ENCODE results near the gene CYP3A4. TPM values are rescaled to one million over a fixed set of nuclear protein-coding genes. Genes with fewer than 3 reads are reported as not detected.

Gene CYP3A4
- total and polyA plus RNA-seq, 2 of the 13 experiments (the other 11 are each of a cell fraction or from before 2014, with no cell fraction given): 0.11 to 0.24 TPM

GRCh38 chr7:99794585-99795502 is 10.9 kb upstream of the CYP3A4 start (continued):
- 0 out of 2 replicates have a peak, but pooled peaks have one; percentile 43 for TF ChIP-seq GFI1 (CRISPR knock-in tag; IDR thresholded peaks at IDR 0.05; ENCODE audit: borderline replicate concordance)
- TF ChIP-seq SKIL (CRISPR knock-in tag; IDR thresholded peaks at IDR 0.05; ENCODE audit: borderline replicate concordance): peak; percentile 81
- peak; percentile 44 for TF ChIP-seq MYC (CRISPR knock-in tag; IDR thresholded peaks at IDR 0.05; ENCODE audit: borderline replicate concordance)
- peak; percentile 76 for TF ChIP-seq CEBPB (IDR thresholded peaks at IDR 0.05; ENCODE audit: borderline replicate concordance, low read depth, low read length)
- TF ChIP-seq FUBP1 (CRISPR knock-in tag; IDR thresholded peaks at IDR 0.05; ENCODE audit: borderline replicate concordance): no peak
- no peak for TF ChIP-seq ZNF326 (CRISPR knock-in tag; IDR thresholded peaks at IDR 0.05; ENCODE audit: borderline replicate concordance)
- peak; percentile 46; the same call in 1 of the 2 replicates for TF ChIP-seq TBX2 (CRISPR knock-in tag; IDR thresholded peaks at IDR 0.05; ENCODE audit: borderline replicate concordance)
- 0 out of 2 replicates have a peak, but pooled peaks have one; percentile 13 for TF ChIP-seq TP53 (CRISPR knock-in tag; conservative IDR thresholded peaks at IDR 0.05)
- TF ChIP-seq SOX13 (IDR thresholded peaks at IDR 0.05): no peak
- peak in 1 of 2 experiments; percentile 60; a peak in 2 of 4 replicates for TF ChIP-seq SOX13 (CRISPR knock-in tag; conservative IDR thresholded peaks at IDR 0.05 in 1 of 2, IDR thresholded peaks at IDR 0.05 in 1 of 2)
- no peak for TF ChIP-seq KLF12 (CRISPR knock-in tag; IDR thresholded peaks at IDR 0.05; ENCODE audit: borderline replicate concordance)
- peak; percentile 69 for TF ChIP-seq ZNF609 (CRISPR knock-in tag; IDR thresholded peaks at IDR 0.05; ENCODE audit: borderline replicate concordance)
- TF ChIP-seq BHLHE40 (IDR thresholded peaks at IDR 0.05; ENCODE audit: low read length): peak; percentile 94
- TF ChIP-seq ZSCAN29 (CRISPR knock-in tag; conservative IDR thresholded peaks at IDR 0.05): no peak
- peak; percentile 37; the same call in 1 of the 2 replicates for TF ChIP-seq ZNF275 (CRISPR knock-in tag; IDR thresholded peaks at IDR 0.05; ENCODE audit: borderline replicate concordance)

All from HepG2 (cell line).